PC-3 (cell line): ENCODE measurements around the gene CDK5RAP3. TPM values are rescaled to one million over a fixed set of nuclear protein-coding genes. Genes with fewer than 3 reads are reported as not detected.

ENCODE experiments used
- ATAC-seq: fragments of 200-7000 bp; cut with Tn5 transposase; 2 replicates; pipeline ENCODE4 v1.9.1; 2020; ENCODE audit warnings: mild to moderate bottlenecking, moderate library complexity
- BruUV-seq: library from RNA; stranded (reverse); fragments of 400-500 nt; replicated peaks from 2 replicates; lab custom pipeline; 2021; lab: Mats Ljungman, UMichigan
- CTCF ChIA-PET: fragments of 300-600 bp; sonication (Branson Sonifier 250); formaldehyde crosslinking; loops from one replicate; lab custom pipeline; 2022; ENCODE audit warnings: antibody characterized with exemption; lab: Charles Lee
- POLR2A ChIA-PET: fragments of 300-600 bp; sonication (Branson Sonifier 250); formaldehyde crosslinking; loops from one replicate; lab custom pipeline; 2022; ENCODE audit warnings: antibody characterized with exemption; ENCODE audit not compliant: unreplicated experiment; lab: Charles Lee
- DNase-seq: peaks from one replicate; pipeline ENCODE4 v3.0.0-alpha.2; 2015
- H2AFZ ChIP-seq: fragments of 300-600 bp; sonication (generic); 2 replicates; pipeline ENCODE4 v1.6.0; 2016; ENCODE audit warnings: antibody characterized with exemption, low read length
- H3F3A ChIP-seq: fragments of 300-600 bp; sonication (generic); one replicate; pipeline ENCODE4 v1.6.0; 2017; ENCODE audit warnings: antibody characterized with exemption, low read length, control low read depth, mild to moderate bottlenecking; ENCODE audit not compliant: unreplicated experiment
- H3K27ac ChIP-seq: fragments of 300-600 bp; sonication (generic); 2 replicates; pipeline ENCODE4 v1.5.1; 2016; ENCODE audit warnings: mild to moderate bottlenecking, low read length
- H3K27me3 ChIP-seq: fragments of 300-600 bp; sonication (generic); 2 replicates; pipeline ENCODE4 v1.6.1; 2016; ENCODE audit warnings: low read length, mixed read lengths
- H3K36me3 ChIP-seq: fragments of 300-600 bp; sonication (generic); 2 replicates; pipeline ENCODE4 v1.6.1; 2016; ENCODE audit warnings: low read depth, mixed run types, low read length, mixed read lengths
- H3K4me1 ChIP-seq: fragments of 300-600 bp; sonication (generic); 2 replicates; pipeline ENCODE4 v1.5.1; 2016; ENCODE audit warnings: low read length; ENCODE audit not compliant: insufficient read depth
- H3K4me2 ChIP-seq: fragments of 300-600 bp; sonication (generic); 2 replicates; pipeline ENCODE4 v1.6.0; 2016; ENCODE audit warnings: low read length
- H3K4me3 ChIP-seq: fragments of 300-600 bp; sonication (generic); 2 replicates; pipeline ENCODE4 v1.5.1; 2016; ENCODE audit warnings: mild to moderate bottlenecking, low read length, mixed read lengths
- H3K79me2 ChIP-seq: fragments of 300-600 bp; sonication (generic); 2 replicates; pipeline ENCODE4 v1.6.1; 2017; ENCODE audit warnings: low read length, mixed read lengths
- H3K9ac ChIP-seq: fragments of 300-600 bp; sonication (generic); 2 replicates; pipeline ENCODE4 v1.6.0; 2016; ENCODE audit warnings: mild to moderate bottlenecking, low read length
- H3K9me2 ChIP-seq: fragments of 300-600 bp; sonication (generic); replicated peaks from 2 replicates; pipeline ENCODE4 v1.6.1; 2016; ENCODE audit warnings: mixed run types, low read length, mixed read lengths
- H3K9me3 ChIP-seq: fragments of 300-600 bp; sonication (generic); 2 replicates; pipeline ENCODE4 v1.6.1; 2016; ENCODE audit warnings: low read length, mixed read lengths
- H4K20me1 ChIP-seq: fragments of 300-600 bp; sonication (generic); 2 replicates; pipeline ENCODE4 v1.6.1; 2016; ENCODE audit warnings: low read length, mixed read lengths
- EZH2 ChIP-seq: fragments of 300-600 bp; sonication (generic); IDR thresholded peaks from one replicate; pipeline ENCODE4 v1.6.1; 2017; ENCODE audit warnings: antibody characterized with exemption, mild to moderate bottlenecking, low read length; ENCODE audit not compliant: unreplicated experiment
- EZH2phosphoT487 ChIP-seq: fragments of 300-600 bp; sonication (generic); IDR thresholded peaks from 2 replicates; pipeline ENCODE4 v1.6.1; 2018; ENCODE audit warnings: mild to moderate bottlenecking, antibody characterized with exemption, low read length, borderline replicate concordance
- intact Hi-C: fragments of 100-400 bp; cut with micrococcal nuclease; formaldehyde crosslinking; loops from 2 replicates; pipeline ENCODE4 v1.9.0; 2023
- total RNA-seq: library from RNA; depleted of rRNA; stranded (reverse); fragments of >200 nt; gene quantifications from 2 replicates; pipeline ENCODE4 v1.2.3, GENCODE V29; 2014
- TF ChIP-seq, protein P1 (sequence below): fragments of 300-600 bp; sonication (generic); conservative IDR thresholded peaks from 2 replicates; pipeline ENCODE4 v1.5.1; 2017; ENCODE audit warnings: antibody characterized with exemption, low read depth, mild to moderate bottlenecking, low read length

CDK5RAP3 gene
- total RNA-seq, 1 experiment from 2014 or later: 193 TPM

DNA sequence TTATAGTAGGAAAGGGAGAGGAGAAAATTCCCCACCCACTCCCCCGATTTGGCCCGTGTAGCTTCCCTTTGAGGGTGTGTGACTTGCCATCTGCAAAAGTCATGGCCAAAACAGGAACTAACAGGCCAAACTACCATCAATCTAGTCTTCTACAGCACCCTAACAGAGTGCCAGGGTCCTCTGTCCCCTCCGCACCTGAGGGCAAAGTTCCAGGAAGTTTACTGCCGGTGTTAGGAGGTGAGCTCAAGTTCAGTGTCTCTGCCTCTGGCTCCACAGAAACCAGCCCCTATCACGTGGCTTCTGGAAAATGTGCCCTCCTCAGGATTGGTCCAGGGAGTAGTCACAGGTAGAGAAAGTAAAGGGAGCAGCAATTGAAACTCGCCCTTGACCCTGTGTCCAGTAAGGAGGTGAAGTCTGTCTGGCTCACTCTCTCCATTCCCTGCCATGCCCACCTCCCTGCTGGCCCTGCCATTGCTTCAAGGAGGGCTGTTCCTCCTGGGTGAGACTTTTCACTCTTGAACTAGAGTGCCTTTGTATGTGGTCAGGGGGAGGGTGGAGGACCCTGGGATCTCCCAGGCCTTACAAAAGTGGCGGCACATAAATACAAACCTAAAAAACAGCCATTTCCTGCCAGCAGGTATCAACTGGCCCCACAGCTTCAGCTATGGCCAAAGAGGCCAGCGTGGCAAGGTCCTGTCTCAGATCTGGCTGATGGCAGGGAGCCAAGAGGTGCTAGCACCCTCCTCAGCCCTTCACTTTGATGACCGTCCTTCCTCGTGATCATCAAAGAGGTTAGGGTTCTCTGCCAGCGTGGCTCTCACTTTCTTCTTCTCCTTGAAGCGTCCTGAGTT is 18.5 kb upstream of the CDK5RAP3 start:
- no peak overlapping the region for H3K4me3 ChIP-seq
- BruUV-seq: no TSS peak
- ChIA-PET POLR2A (no interaction called here), CTCF (no interaction called here)
- DNase-seq (no peak), ATAC-seq (no peak)
- intact Hi-C loops: no loop called here
- H3K79me2 ChIP-seq: peaks cover 4% of the 10 kb centered on the region; the same call in 1 of the 2 replicates
- H3K9me3 ChIP-seq: no peaks in the 10 kb centered on the region
- TF ChIP-seq EZH2: no peak
- TF ChIP-seq EZH2phosphoT487: no peak
- TF ChIP-seq, protein P1, sequence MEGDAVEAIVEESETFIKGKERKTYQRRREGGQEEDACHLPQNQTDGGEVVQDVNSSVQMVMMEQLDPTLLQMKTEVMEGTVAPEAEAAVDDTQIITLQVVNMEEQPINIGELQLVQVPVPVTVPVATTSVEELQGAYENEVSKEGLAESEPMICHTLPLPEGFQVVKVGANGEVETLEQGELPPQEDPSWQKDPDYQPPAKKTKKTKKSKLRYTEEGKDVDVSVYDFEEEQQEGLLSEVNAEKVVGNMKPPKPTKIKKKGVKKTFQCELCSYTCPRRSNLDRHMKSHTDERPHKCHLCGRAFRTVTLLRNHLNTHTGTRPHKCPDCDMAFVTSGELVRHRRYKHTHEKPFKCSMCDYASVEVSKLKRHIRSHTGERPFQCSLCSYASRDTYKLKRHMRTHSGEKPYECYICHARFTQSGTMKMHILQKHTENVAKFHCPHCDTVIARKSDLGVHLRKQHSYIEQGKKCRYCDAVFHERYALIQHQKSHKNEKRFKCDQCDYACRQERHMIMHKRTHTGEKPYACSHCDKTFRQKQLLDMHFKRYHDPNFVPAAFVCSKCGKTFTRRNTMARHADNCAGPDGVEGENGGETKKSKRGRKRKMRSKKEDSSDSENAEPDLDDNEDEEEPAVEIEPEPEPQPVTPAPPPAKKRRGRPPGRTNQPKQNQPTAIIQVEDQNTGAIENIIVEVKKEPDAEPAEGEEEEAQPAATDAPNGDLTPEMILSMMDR: no peak
- no peaks in the 10 kb centered on the region for H3K27me3 ChIP-seq
- H3K9me2 ChIP-seq: no peaks in the 10 kb centered on the region
- no peak overlapping the region for H3K27ac ChIP-seq
- no peak overlapping the region for H3K4me2 ChIP-seq
- H3K36me3 ChIP-seq: peaks cover 3% of the 10 kb centered on the region
- H3K9ac ChIP-seq: no peak overlapping the region
- H3F3A ChIP-seq: peaks cover 7% of the 10 kb centered on the region
- H3K4me1 ChIP-seq: peaks cover 42% of the 10 kb centered on the region
- no peaks in the 10 kb centered on the region for H4K20me1 ChIP-seq
- H2AFZ ChIP-seq: no peak overlapping the region

- Histone ChIP-seq H3K79me2 (no peaks in the 10 kb centered on the region), H3K27ac (no peak overlapping the region), H3K4me2 (no peak overlapping the region), H3K9me3 (no peaks in the 10 kb centered on the region), H3K36me3 (no peaks in the 10 kb centered on the region; the same call in 1 of the 2 replicates), H3K4me1 (peaks cover 42% of the 10 kb centered on the region), H4K20me1 (no peaks in the 10 kb centered on the region), H3F3A (no peaks in the 10 kb centered on the region), H3K27me3 (no peaks in the 10 kb centered on the region), H3K9me2 (no peaks in the 10 kb centered on the region), H2AFZ (no peak overlapping the region), H3K9ac (no peak overlapping the region), H3K4me3 (no peak overlapping the region)
- BruUV-seq: no TSS peak
- ChIA-PET CTCF (interaction anchor here (0.6 kb wide), 1 partner anchor 60 kb away, joined by 6 read pairs; no protein-coding TSS in a partner anchor), POLR2A (no interaction called here)
- no peak for ATAC-seq
- TF ChIP-seq, protein P1: no peak; the same call in 1 of the 2 replicates
- TF ChIP-seq EZH2 (no peak), EZH2phosphoT487 (no peak)
- intact Hi-C loops: no loop called here
- DNase-seq: no peak
These were observed 17.0 kb upstream of the CDK5RAP3 start for GRCh38 chr17:47953909-47954308.
